NB4 (cell line): ENCODE data around the gene FABP6.

Experiments used
- MAX ChIP-seq: IDR thresholded peaks from 2 replicates; pipeline ENCODE4 v1.6.1; 2011; ENCODE audit warnings: low read depth, low read length
- POLR2A ChIP-seq: IDR thresholded peaks from 2 replicates; pipeline ENCODE4 v1.6.1; 2011; ENCODE audit warnings: mild to moderate bottlenecking; ENCODE audit not compliant: insufficient read length; ENCODE audit errors: extremely low read depth

GRCh38 chr5:160266044-160266443, 36.7 kb downstream of the FABP6 start:
- no peak for TF ChIP-seq POLR2A
- TF ChIP-seq MAX: no peak
